Right lobe of liver (tissue), 6 donors: ENCODE data around the gene BTLA. TPM values are rescaled to one million over a fixed set of nuclear protein-coding genes. Genes with fewer than 3 reads are reported as not detected.

Experiments used
- ATAC-seq, 4 donors: fragments of 200-7000 bp; cut with Tn5 transposase; one replicate each; pipeline ENCODE4 v1.9.1; 2020; ENCODE audit warnings: mild to moderate bottlenecking in 4 of 4, moderate library complexity in 4 of 4
- DNase-seq, 3 donors: peaks; one replicate each; pipeline ENCODE4 v3.0.0-alpha.2; 2020
- H3K27ac ChIP-seq, 3 donors: fragments of 200-600 bp; one replicate each; pipeline ENCODE4 v1.8.0; 2022
- H3K27me3 ChIP-seq, 2 donors: fragments of 200-600 bp; one replicate each; pipeline ENCODE4 v1.8.0; 2022
- H3K36me3 ChIP-seq, 4 donors: fragments of 200-600 bp; sonication (generic) in 1 of 4; one replicate each; pipeline versions ENCODE4 v1.5.1 to v1.8.0; 2017 to 2022; ENCODE audit warnings: control low read depth in 1 of 4
- H3K4me1 ChIP-seq, 4 donors: fragments of 200-600 bp; sonication (generic) in 1 of 4; one replicate each; pipeline versions ENCODE4 v1.5.1 to v1.8.0; 2017 to 2022; ENCODE audit warnings: control low read depth in 1 of 4
- H3K4me3 ChIP-seq, 3 donors: fragments of 200-600 bp; one replicate each; pipeline ENCODE4 v1.8.0; 2022
- H3K9me3 ChIP-seq, 4 donors: fragments of 200-600 bp; sonication (generic) in 1 of 4; one replicate each; pipeline versions ENCODE4 v1.5.1 to v1.8.0; 2017 to 2022; ENCODE audit warnings: control low read depth in 1 of 4
- POLR2A ChIP-seq: fragments of 450-650 bp; IDR thresholded peaks from one replicate; pipeline ENCODE4 v1.6.1; 2017; ENCODE audit warnings: antibody characterized with exemption, mild to moderate bottlenecking
- WGBS: methylation state at CpG from one replicate; pipeline ENCODE4 v1.1.6; 2018; ENCODE audit warnings: low coverage, low lambda C conversion rate; ENCODE audit not compliant: insufficient coverage; ENCODE audit errors: missing lambda C conversion rate; 5-methylcytosine and 5-hydroxymethylcytosine counted together
- intact Hi-C, 2 donors: fragments of 100-400 bp; cut with DNase I; formaldehyde crosslinking; loops; one replicate each; pipeline versions ENCODE4 v1.11.2 to v1.14.1; 2022
- total RNA-seq, 6 experiments: library from RNA; depleted of rRNA in 2 of 6; stranded (reverse); fragments of >200 nt in 2 of 6; fragmentation: NEBNext Ultra II Directional in 3 of 6; extraction: Animal tissue kit (Norgen Biotek cat#: 25700) in 3 of 6; gene quantifications; one replicate each; pipeline versions ENCODE4 v1.1.0 to v1.2.4, GENCODE V29; 2016 to 2023
- TF ChIP-seq, protein P1 (sequence below), 4 donors: fragments of 200-600 bp in 3 of 4; fragments of 450-650 bp in 1 of 4; IDR thresholded peaks; one replicate each; pipeline versions ENCODE4 v1.5.1 to v1.8.0; 2016 to 2022; ENCODE audit warnings: antibody characterized with exemption in 4 of 4, mild to moderate bottlenecking in 2 of 4
- donor health status: DM: no; HTN: yes; CAD: no.
- donor health status: DM: no; HTN: no; CAD: no.
- donor health status: DM: no; HTN: no; CAD: no.
- donor health status: DM: no; HTN: yes; CAD: no.
- donor health status: DM: no; HTN: yes; CAD: no.

Gene BTLA
- total RNA-seq, 6 experiments from 2014 or later: 0.24 to 0.61 (median 0.36) TPM; not detected in 2

DNA sequence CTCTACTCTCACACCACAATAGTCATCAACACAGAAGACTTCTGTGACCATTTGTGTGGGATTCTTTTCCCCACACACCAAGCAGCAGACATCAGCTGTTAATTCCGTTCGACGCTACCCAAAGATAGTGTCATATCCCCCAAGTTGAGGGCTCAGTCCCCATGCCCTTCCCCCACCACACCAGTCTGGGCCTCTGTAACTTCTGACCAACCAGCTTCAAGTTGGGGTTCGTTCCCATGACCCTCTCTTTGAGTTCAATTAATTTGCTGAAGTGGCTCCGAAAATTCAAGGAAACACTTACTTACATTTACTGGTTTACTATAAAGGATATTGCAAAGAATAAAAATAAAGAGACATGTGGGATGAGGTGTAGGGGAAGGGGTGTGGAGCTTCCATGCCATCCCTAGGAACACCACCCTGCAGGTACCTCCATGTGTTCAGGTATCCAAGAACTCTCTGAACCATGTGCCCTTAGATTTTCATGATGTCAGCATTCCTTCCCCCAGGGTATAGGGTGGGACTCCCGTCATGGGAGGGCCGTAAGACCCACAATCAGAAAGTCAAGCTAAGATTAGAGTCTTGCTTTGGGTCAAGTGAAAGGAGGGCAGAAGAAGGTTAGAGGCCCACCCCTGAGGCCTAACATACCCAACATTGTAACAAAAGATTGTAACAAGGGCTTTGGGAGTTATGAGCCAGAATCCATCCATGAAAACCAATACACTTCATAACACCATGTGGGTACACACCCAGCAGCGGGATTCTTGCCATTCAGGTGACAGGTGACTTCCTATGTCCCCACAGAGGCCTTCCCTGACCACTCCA is 82.7 kb downstream of the BTLA start:
- Histone ChIP-seq H3K27ac (no peak overlapping the region), H3K4me3 (no peak overlapping the region), H3K9me3 (no peaks in the 10 kb centered on the region), H3K36me3 (no peaks in the 10 kb centered on the region), H3K4me1 (no peaks in the 10 kb centered on the region), H3K27me3 (no peaks in the 10 kb centered on the region)
- ATAC-seq: no peak
- WGBS: 66% methylated on average over 8 of the region's 8 CpGs
- TF ChIP-seq, protein P1, sequence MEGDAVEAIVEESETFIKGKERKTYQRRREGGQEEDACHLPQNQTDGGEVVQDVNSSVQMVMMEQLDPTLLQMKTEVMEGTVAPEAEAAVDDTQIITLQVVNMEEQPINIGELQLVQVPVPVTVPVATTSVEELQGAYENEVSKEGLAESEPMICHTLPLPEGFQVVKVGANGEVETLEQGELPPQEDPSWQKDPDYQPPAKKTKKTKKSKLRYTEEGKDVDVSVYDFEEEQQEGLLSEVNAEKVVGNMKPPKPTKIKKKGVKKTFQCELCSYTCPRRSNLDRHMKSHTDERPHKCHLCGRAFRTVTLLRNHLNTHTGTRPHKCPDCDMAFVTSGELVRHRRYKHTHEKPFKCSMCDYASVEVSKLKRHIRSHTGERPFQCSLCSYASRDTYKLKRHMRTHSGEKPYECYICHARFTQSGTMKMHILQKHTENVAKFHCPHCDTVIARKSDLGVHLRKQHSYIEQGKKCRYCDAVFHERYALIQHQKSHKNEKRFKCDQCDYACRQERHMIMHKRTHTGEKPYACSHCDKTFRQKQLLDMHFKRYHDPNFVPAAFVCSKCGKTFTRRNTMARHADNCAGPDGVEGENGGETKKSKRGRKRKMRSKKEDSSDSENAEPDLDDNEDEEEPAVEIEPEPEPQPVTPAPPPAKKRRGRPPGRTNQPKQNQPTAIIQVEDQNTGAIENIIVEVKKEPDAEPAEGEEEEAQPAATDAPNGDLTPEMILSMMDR (IDR thresholded peaks at IDR 0.05): no peak
- no peak for TF ChIP-seq POLR2A
- intact Hi-C loops: no loop called here
- no peak for DNase-seq

DNA sequence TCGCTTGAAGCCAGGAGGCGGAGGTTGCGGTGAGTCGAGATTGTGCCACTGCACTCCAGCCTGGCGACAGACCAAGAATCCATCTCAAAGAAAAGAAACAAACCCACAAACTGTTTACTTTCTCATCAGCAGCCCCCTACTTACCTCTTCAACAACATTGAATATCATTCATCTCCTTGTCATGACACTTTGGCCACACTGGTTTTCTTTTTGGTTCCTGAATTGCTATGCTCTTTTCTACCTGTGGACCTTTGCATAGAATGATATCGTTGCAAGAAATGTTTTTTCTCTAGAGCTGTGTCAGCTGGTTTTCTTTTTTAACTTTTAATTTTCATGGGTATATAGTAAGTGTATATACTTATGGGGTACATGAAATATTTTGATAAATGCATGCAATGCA is 83.9 kb downstream of the BTLA start:
- H3K4me1 ChIP-seq: no peaks in the 10 kb centered on the region
- DNase-seq (no peak), ATAC-seq (no peak)
- no peaks in the 10 kb centered on the region for H3K27me3 ChIP-seq
- intact Hi-C loops: no loop called here
- no peaks in the 10 kb centered on the region for H3K36me3 ChIP-seq
- TF ChIP-seq POLR2A: no peak
- TF ChIP-seq, protein P1 (IDR thresholded peaks at IDR 0.05): no peak
- H3K4me3 ChIP-seq: no peak overlapping the region
- no peaks in the 10 kb centered on the region for H3K9me3 ChIP-seq
- 45% methylated on average over 1 of the region's 6 CpGs for WGBS
- H3K27ac ChIP-seq: no peak overlapping the region

Other genes starting within 250 kb of the BTLA start
- not detected for gene SLC9C1, start 205.3 kb downstream of the BTLA start, total RNA-seq
- gene CD200, start 166.3 kb downstream of the BTLA start, total RNA-seq: under 1 TPM in 2 of 6 experiments, not detected in 4; 0.25 to 0.40 TPM
- 10 to 100 TPM; 19.9 to 57.8 (median 27.1) TPM for gene ATG3, start 62.5 kb upstream of the BTLA start, total RNA-seq
- 10 to 100 TPM; 12.2 to 24.0 (median 17.7) TPM for gene SLC35A5, start 62.6 kb upstream of the BTLA start, total RNA-seq
- gene CCDC80, start 141.7 kb upstream of the BTLA start, total RNA-seq: 1 to 10 TPM in 4 of 6 experiments, under 1 TPM in 2; 0.55 to 5.8 (median 1.3) TPM